HepG2 (cell line): ENCODE results near the gene ADCY10. TPM values are rescaled to one million over a fixed set of nuclear protein-coding genes. Genes with fewer than 3 reads are reported as not detected.

Experiments used
- ARNT ChIP-seq: fragments of 450-650 bp; IDR thresholded peaks from 2 replicates; pipeline ENCODE4 v1.6.1; 2017
- ATF2 ChIP-seq: sonication (generic); formaldehyde crosslinking; IDR thresholded peaks from 2 replicates; pipeline ENCODE4 v1.4.0; 2020; ENCODE audit warnings: missing genetic modification reagents
- GZF1 ChIP-seq: sonication (generic); formaldehyde crosslinking; IDR thresholded peaks from 2 replicates; pipeline ENCODE4 v1.5.1; 2020; ENCODE audit warnings: mild to moderate bottlenecking, missing genetic modification reagents
- NAIF1 ChIP-seq: sonication (generic); formaldehyde crosslinking; IDR thresholded peaks from 2 replicates; pipeline ENCODE4 v1.5.0; 2020; ENCODE audit warnings: mild to moderate bottlenecking, missing genetic modification reagents, borderline replicate concordance
- NCOA1 ChIP-seq: sonication (generic); formaldehyde crosslinking; IDR thresholded peaks from 2 replicates; pipeline ENCODE4 v1.9.0; 2021; ENCODE audit warnings: missing genetic modification reagents
- NFYB ChIP-seq: sonication (generic); formaldehyde crosslinking; IDR thresholded peaks from 2 replicates; pipeline ENCODE4 v1.4.0; 2020; ENCODE audit warnings: missing genetic modification reagents
- SNAPC2 ChIP-seq: sonication (generic); formaldehyde crosslinking; IDR thresholded peaks from 2 replicates; pipeline ENCODE4 v1.8.1; 2022; ENCODE audit warnings: mild to moderate bottlenecking, missing genetic modification reagents
- SOX5 ChIP-seq: IDR thresholded peaks from 2 replicates; pipeline ENCODE4 v1.6.1; 2016; ENCODE audit warnings: borderline replicate concordance
- SRSF1 ChIP-seq: fragments of 200-400 bp; formaldehyde crosslinking; optimal IDR thresholded peaks from 2 replicates; pipeline ENCODE3; 2017; ENCODE audit warnings: mild to moderate bottlenecking, low read depth, low read length, moderate library complexity
- TFDP1 ChIP-seq: IDR thresholded peaks from 2 replicates; pipeline ENCODE4 v1.6.1; 2016; ENCODE audit warnings: missing compliant biosample characterization, missing genetic modification reagents, borderline replicate concordance
- ZBTB44 ChIP-seq: sonication (generic); formaldehyde crosslinking; IDR thresholded peaks from 2 replicates; pipeline ENCODE4 v1.4.0; 2020; ENCODE audit warnings: missing genetic modification reagents
- ZNF264 ChIP-seq: sonication (generic); formaldehyde crosslinking; IDR thresholded peaks from 2 replicates; pipeline ENCODE4 v1.4.0; 2020; ENCODE audit warnings: missing genetic modification reagents
- ZNF350 ChIP-seq: sonication (generic); formaldehyde crosslinking; IDR thresholded peaks from 2 replicates; pipeline ENCODE4 v1.4.0; 2020; ENCODE audit warnings: mild to moderate bottlenecking, low read depth, missing genetic modification reagents, borderline replicate concordance
- ZSCAN9 ChIP-seq: IDR thresholded peaks from 2 replicates; pipeline ENCODE4 v1.6.1; 2016; ENCODE audit warnings: borderline replicate concordance
- polyA plus RNA-seq, 8 experiments: library from polyadenylated mRNA; depleted of rRNA in 3 of 8; stranded (reverse) in 7 of 8; unstranded in 1 of 8; fragments of >200 nt; fragmentation: Illumina TruSeq in 4 of 8; extraction: Trizol in 4 of 8; gene quantifications; 2 replicates each; pipeline versions ENCODE4 v1.2.1 to v1.2.3, GENCODE V29; 2011 to 2016; ENCODE audit warnings: low read depth in 4 of 8, missing spikeins in 1 of 8, mixed read lengths in 1 of 8; ENCODE audit not compliant: insufficient read depth in 1 of 8
- total RNA-seq, 5 experiments: library from RNA; depleted of rRNA; stranded (reverse); fragments of >200 nt; fragmentation: Illumina TruSeq; extraction: Trizol; gene quantifications; 2 replicates each; pipeline ENCODE4 v1.2.3, GENCODE V29; 2016; ENCODE audit warnings: low read depth in 1 of 5
- TF ChIP-seq, protein P1 (sequence below): sonication (generic); formaldehyde crosslinking; IDR thresholded peaks from 2 replicates; pipeline ENCODE4 v1.4.0; 2020; ENCODE audit warnings: low read depth, mild to moderate bottlenecking, missing genetic modification reagents
- TF ChIP-seq, protein P2 (sequence below): sonication (generic); formaldehyde crosslinking; IDR thresholded peaks from 2 replicates; pipeline ENCODE4 v1.8.1; 2023; ENCODE audit warnings: mild to moderate bottlenecking, missing genetic modification reagents, borderline replicate concordance
- TF ChIP-seq, protein P3 (sequence below): sonication (generic); formaldehyde crosslinking; IDR thresholded peaks from 2 replicates; pipeline ENCODE4 v1.4.0; 2020; ENCODE audit warnings: mild to moderate bottlenecking, missing genetic modification reagents

Gene ADCY10
- total and polyA plus RNA-seq, 2 of the 13 experiments (the other 11 are each of a cell fraction or from before 2014, with no cell fraction given) = 0.02 to 0.03 TPM

DNA sequence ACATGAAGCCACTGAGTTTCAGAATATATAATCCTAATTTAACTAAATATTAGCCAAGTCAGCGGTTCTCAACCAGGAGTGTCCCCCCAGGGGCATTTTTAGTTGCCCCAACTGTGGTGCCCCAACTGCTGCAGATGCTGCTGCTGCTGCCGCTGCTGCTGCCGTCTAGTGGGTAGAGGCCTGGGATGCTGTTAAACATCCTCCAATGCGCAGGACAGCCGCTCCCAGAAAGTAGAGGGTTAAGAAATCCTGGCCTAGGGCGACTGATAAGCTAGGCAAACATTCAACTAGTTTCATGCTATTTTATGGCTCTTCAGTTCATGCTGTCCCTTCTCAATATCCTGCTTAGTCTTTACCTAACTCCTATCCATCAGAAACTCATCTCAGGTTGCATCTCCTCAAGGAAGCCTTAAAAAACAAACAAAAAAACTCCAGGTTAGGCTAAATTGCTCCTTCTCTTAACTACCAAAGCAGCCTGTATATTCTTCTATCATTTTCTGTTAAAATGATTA, 12.6 kb upstream of the ADCY10 start (continued):
- no peak for TF ChIP-seq SRSF1
- TF ChIP-seq, protein P1, sequence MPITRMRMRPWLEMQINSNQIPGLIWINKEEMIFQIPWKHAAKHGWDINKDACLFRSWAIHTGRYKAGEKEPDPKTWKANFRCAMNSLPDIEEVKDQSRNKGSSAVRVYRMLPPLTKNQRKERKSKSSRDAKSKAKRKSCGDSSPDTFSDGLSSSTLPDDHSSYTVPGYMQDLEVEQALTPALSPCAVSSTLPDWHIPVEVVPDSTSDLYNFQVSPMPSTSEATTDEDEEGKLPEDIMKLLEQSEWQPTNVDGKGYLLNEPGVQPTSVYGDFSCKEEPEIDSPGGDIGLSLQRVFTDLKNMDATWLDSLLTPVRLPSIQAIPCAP (CRISPR knock-in tag) = no peak
- TF ChIP-seq NCOA1 (CRISPR knock-in tag) = no peak
- peak; percentile 22; the same call in 1 of the 2 replicates for TF ChIP-seq TFDP1 (CRISPR knock-in tag)
- no peak for TF ChIP-seq ZBTB44 (CRISPR knock-in tag)
- no peak for TF ChIP-seq GZF1 (CRISPR knock-in tag)
- TF ChIP-seq ARNT = no peak
- 0 out of 2 replicates have a peak, but pooled peaks have one; percentile 28 for TF ChIP-seq NFYB (CRISPR knock-in tag)
- no peak for TF ChIP-seq ZNF350
- TF ChIP-seq, protein P2, sequence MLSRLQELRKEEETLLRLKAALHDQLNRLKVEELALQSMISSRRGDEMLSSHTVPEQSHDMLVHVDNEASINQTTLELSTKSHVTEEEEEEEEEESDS (CRISPR knock-in tag) = no peak
- no peak for TF ChIP-seq NAIF1 (CRISPR knock-in tag)
- TF ChIP-seq ATF2 (CRISPR knock-in tag) = no peak; the same call in 1 of the 2 replicates
- 0 out of 2 replicates have a peak, but pooled peaks have one; percentile 15 for TF ChIP-seq SOX5 (CRISPR knock-in tag)
- 0 out of 2 replicates have a peak, but pooled peaks have one; percentile 18 for TF ChIP-seq ZSCAN9
- no peak; the same call in 1 of the 2 replicates for TF ChIP-seq ZNF264 (CRISPR knock-in tag)
- 0 out of 2 replicates have a peak, but pooled peaks have one; percentile 42 for TF ChIP-seq SNAPC2
- TF ChIP-seq, protein P3, sequence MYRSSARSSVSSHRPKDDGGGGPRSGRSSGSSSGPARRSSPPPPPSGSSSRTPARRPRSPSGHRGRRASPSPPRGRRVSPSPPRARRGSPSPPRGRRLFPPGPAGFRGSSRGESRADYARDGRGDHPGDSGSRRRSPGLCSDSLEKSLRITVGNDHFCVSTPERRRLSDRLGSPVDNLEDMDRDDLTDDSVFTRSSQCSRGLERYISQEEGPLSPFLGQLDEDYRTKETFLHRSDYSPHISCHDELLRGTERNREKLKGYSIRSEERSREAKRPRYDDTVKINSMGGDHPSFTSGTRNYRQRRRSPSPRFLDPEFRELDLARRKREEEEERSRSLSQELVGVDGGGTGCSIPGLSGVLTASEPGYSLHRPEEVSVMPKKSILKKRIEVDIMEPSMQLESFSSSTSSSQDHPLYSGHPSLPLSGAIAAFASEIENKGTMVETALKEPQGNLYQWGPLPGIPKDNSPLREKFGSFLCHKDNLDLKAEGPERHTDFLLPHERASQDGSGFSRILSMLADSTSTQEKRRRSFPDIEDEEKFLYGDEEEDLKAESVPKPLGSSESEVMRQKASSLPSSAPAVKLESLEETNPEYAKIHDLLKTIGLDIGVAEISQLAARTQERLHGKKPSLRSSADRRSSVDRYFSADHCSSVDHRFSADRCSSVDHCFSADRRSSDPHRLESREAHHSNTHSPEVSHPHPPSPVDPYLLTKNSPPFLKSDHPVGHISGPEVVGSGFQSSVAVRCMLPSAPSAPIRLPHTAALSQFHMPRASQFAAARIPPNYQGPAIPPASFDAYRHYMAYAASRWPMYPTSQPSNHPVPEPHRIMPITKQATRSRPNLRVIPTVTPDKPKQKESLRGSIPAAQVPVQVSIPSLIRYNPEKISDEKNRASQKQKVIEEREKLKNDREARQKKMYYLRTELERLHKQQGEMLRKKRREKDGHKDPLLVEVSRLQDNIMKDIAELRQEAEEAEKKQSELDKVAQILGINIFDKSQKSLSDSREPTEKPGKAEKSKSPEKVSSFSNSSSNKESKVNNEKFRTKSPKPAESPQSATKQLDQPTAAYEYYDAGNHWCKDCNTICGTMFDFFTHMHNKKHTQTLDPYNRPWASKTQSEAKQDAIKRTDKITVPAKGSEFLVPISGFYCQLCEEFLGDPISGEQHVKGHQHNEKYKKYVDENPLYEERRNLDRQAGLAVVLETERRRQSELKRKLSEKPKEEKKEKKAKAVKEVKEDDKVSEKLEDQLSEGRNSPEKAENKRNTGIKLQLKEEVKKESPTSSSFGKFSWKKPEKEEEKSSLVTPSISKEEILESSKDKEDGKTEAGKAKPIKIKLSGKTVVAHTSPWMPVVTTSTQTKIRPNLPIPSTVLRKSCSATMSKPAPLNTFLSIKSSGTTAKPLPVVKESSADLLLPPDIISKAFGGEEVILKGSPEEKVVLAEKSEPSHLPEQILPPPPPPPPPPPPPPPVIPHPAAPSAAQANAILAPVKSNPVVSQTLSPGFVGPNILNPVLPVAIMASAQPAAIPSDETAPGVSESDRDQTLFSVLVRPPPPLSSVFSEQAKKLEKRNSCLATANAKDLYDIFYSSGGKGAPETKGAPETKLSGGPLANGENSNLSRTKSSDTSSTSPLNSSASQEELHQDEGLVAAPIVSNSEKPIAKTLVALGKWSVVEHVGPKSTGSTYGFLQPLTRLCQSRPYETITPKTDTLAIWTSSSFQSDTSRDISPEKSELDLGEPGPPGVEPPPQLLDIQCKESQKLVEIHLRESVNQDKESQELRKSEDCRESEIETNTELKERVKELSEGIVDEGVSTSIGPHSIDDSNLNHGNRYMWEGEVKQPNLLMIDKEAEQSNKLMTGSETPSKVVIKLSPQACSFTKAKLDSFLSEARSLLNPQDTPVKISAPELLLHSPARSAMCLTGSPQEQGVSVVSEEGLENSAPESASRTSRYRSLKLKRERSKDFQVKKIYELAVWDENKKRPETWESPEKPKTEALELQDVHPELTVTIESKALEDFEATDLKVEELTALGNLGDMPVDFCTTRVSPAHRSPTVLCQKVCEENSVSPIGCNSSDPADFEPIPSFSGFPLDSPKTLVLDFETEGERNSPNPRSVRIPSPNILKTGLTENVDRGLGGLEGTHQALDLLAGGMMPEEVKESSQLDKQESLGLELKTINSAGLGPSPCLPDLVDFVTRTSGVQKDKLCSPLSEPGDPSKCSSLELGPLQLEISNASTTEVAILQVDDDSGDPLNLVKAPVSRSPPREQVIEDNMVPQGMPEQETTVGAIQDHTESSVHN (CRISPR knock-in tag) = no peak
